NCI-H2196 treated with DMSO at 0.1 percent for 48 hours (cell line): Measurements from ENCODE around the gene ABHD17A.
"Not testable (repeated sequence)": the region's sequence is repeated elsewhere in the genome, so short reads cannot be mapped to it uniquely, and the experiment has no call there.

Source experiments
- DNase-seq: peaks from one replicate; lab custom pipeline; 2025; ENCODE audit not compliant: unreplicated experiment; lab: John Stamatoyannopoulos, UW

ABHD17A gene

GRCh38 chr19:1881393-1882088 is 3.8 kb downstream of the ABHD17A start:
- DNase-seq, result not testable (repeated sequence)

- DNase-seq, result no peak
Measured at GRCh38 chr19:1880611-1881392, 4.5 kb downstream of the ABHD17A start.

GRCh38 chr19:1879982-1880381 is 5.3 kb downstream of the ABHD17A start:
- not testable (repeated sequence) for DNase-seq

- not testable (repeated sequence) for DNase-seq
Measured at GRCh38 chr19:1878583-1878982, 6.7 kb downstream of the ABHD17A start.

- not testable (repeated sequence) for DNase-seq
Measured at GRCh38 chr19:1877280-1877660, 8.0 kb downstream of the ABHD17A start.

GRCh38 chr19:1876496-1877279 is 8.6 kb downstream of the ABHD17A start:
- DNase-seq, result not testable (repeated sequence)

- DNase-seq, result peak; percentile 92
Measured at GRCh38 chr19:1875646-1876495, 9.4 kb downstream of the ABHD17A start.

GRCh38 chr19:1875265-1875645 is 10.0 kb downstream of the ABHD17A start:
- DNase-seq, result not testable (repeated sequence)

GRCh38 chr19:1874554-1875185 is 10.6 kb downstream of the ABHD17A start:
- no peak for DNase-seq

GRCh38 chr19:1873524-1874473 is 11.5 kb downstream of the ABHD17A start:
- peak; percentile 28 for DNase-seq

GRCh38 chr19:1872807-1873523 is 12.3 kb downstream of the ABHD17A start:
- DNase-seq, result no peak

- no peak for DNase-seq
Measured at GRCh38 chr19:1871630-1872029, 13.7 kb downstream of the ABHD17A start.

- DNase-seq, result no peak
Measured at GRCh38 chr19:1871140-1871597, 14.1 kb downstream of the ABHD17A start.

- no peak for DNase-seq
Measured at GRCh38 chr19:1868971-1869370, 16.3 kb downstream of the ABHD17A start.

GRCh38 chr19:1867349-1867724 is 18.0 kb downstream of the ABHD17A start:
- DNase-seq, result no peak

GRCh38 chr19:1866693-1867348 is 18.5 kb downstream of the ABHD17A start:
- DNase-seq, result no peak

- no peak for DNase-seq
Measured at GRCh38 chr19:1865172-1866010, 19.9 kb downstream of the ABHD17A start.
